ENCODE measurements around the gene CDH4. TPM values are rescaled to one million over a fixed set of nuclear protein-coding genes. Genes with fewer than 3 reads are reported as not detected.

CDH4 gene
- total and polyA plus RNA-seq, 2 of the 8 experiments (the other 6 are each of a cell fraction or from before 2014, with no cell fraction given): 4.3 to 7.9 TPM

DNA sequence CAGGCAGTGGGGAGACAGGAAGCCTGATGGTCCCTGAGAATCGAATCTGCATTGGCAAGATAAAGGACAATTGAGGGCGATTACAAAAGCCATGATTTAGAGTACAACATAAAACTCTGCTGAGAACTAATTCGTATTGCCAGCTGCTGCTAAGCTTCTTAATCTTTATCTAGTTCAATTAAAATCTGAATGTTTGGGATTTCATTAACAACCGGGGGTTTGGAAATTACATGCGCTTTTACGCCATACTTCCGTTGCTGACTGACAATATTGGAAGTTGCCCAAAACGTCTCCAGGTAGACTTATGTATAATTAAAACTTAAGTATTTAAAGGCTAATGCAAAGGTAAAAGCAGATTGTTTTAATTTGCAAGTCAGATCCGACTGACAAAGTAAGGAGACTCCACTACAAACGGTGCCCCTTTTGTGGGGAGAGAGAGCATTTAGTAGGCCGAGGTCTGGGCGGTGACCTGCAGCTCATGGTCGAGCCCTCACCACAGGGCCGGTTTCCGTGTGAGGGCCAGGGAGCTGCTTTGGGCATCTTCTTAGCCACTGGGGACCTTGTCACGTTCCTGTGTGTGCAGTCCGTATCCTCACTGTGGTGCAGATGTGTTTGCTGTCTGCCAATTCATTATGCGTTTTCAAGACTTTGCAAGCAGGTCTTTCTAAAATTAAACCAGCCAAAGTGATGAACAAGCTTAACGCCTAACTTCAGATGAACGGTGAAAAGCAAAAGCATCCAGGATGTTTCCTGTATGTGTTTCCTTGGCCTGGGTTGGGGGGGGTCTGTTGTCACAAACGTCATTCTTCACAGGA is 49.9 kb downstream of the CDH4 start:
- Histone ChIP-seq H2AFZ (ENCODE audit: low read length) (no peak overlapping the region), H4K91ac (replicated peaks; ENCODE audit: insufficient read length, low read length) (no peak overlapping the region), H3K56ac (replicated peaks; ENCODE audit: insufficient read length, low read depth, low read length) (no peak overlapping the region), H4K5ac (ENCODE audit: insufficient read length, low read depth, low read length) (no peak overlapping the region), H4K20me1 (replicated peaks in 1 of 2; ENCODE audit: control insufficient read depth in 1 of 2, insufficient read depth in 2 of 2, low read length in 2 of 2) (peaks cover 0 to 5% of the 10 kb centered on the region in 2 experiments), H3K23ac (ENCODE audit: insufficient read length) (no peak overlapping the region), H3K4me1 (replicated peaks in 1 of 4; ENCODE audit: control insufficient read depth in 3 of 4, insufficient read depth in 4 of 4, low read length in 3 of 4) (peaks cover 5 to 8% (median 6%) of the 10 kb centered on the region in 4 experiments; a peak in 6 of 7 replicates), H3K14ac (ENCODE audit: insufficient read length) (no peak overlapping the region), H3K18ac (ENCODE audit: extremely low read depth, low read length) (no peak overlapping the region), H3K27me3 (replicated peaks in 1 of 4; ENCODE audit: control insufficient read depth in 3 of 4, extremely low read depth in 1 of 4, insufficient read depth in 3 of 4, low read length in 3 of 4) (peaks cover 0 to 2% (median under 1%) of the 10 kb centered on the region in 4 experiments; a peak in 2 of 7 replicates), H2BK12ac (ENCODE audit: low read depth, low read length) (no peak overlapping the region), H3K4me2 (ENCODE audit: insufficient read depth in 1 of 2, low read depth in 2 of 2, low read length in 2 of 2) (no peak overlapping the region), H3K4ac (replicated peaks; ENCODE audit: insufficient read length, low read depth, low read length) (no peak overlapping the region), H3K36me3 (ENCODE audit: control insufficient read depth in 2 of 4, insufficient read depth in 4 of 4, low read length in 3 of 4) (no peaks in the 10 kb centered on the region), H4K8ac (ENCODE audit: extremely low read depth, insufficient read depth, low read length) (no peak overlapping the region), H3K79me1 (ENCODE audit: low read depth, low read length) (peaks cover 4% of the 10 kb centered on the region; the same call in 1 of the 2 replicates), H2BK5ac (ENCODE audit: low read depth, low read length) (no peak overlapping the region), H3K27ac (ENCODE audit: low read depth, low read length) (no peak overlapping the region), H2BK120ac (replicated peaks; ENCODE audit: low read depth, low read length) (no peak overlapping the region), H2AK5ac (ENCODE audit: low read depth, low read length) (0 out of 2 replicates have a peak overlapping the region, but pooled peaks have one; percentile 39), H3K9ac (replicated peaks in 1 of 4; ENCODE audit: extremely low read depth in 1 of 4, low read depth in 3 of 4, low read length in 3 of 4) (no peak overlapping the region; a peak in 1 of 7 replicates), H3K9me3 (ENCODE audit: insufficient read depth in 2 of 2, low read depth in 1 of 2, low read length in 1 of 2) (no peaks in the 10 kb centered on the region), H3K79me2 (ENCODE audit: control insufficient read depth in 1 of 2, insufficient read depth in 2 of 2, low read length in 2 of 2) (peaks cover 0 to 5% of the 10 kb centered on the region in 2 experiments; a peak in 1 of 4 replicates), H3K4me3 (ENCODE audit: extremely low read depth in 1 of 4, insufficient read depth in 2 of 4, low read depth in 3 of 4, low read length in 4 of 4) (no peak overlapping the region), H2BK20ac (ENCODE audit: low read length) (no peak overlapping the region), H3K23me2 (ENCODE audit: low read depth, low read length) (peaks cover 4% of the 10 kb centered on the region), H2BK15ac (ENCODE audit: low read length) (no peak overlapping the region)
- DNase-seq (ENCODE audit: low read depth in 1 of 2, low spot score in 2 of 2) (no peak), FAIRE-seq (no peak)
- no peak for TF ChIP-seq KDM5A (IDR thresholded peaks at IDR 0.05; ENCODE audit: low read length)
- no peak for TF ChIP-seq CHD1 (IDR thresholded peaks at IDR 0.05; ENCODE audit: low read depth, low read length)
- no peak for TF ChIP-seq CREB1 (IDR thresholded peaks at IDR 0.05)
- no peak for TF ChIP-seq POLR2AphosphoS5 (IDR thresholded peaks at IDR 0.05; ENCODE audit: low read depth, low read length)
- ChIA-PET POLR2A (ENCODE audit: partially characterized antibody) (interaction anchor here (1.1 kb wide), 1 partner anchor 12 kb away, joined by 4 read pairs; no protein-coding TSS in a partner anchor), CTCF (ENCODE audit: partially characterized antibody) (interaction anchor here (0.6 to 1.1 kb wide), 4 partner anchors 13 to 198 kb away, joined by 3 to 4 read pairs (median 3); no protein-coding TSS in a partner anchor)
- WGBS, 2 experiments (ENCODE audit: extremely low coverage in 1 of 2, insufficient coverage in 1 of 2, insufficient read length in 1 of 2, insufficient replicate concordance in 2 of 2, low coverage in 1 of 2, low lambda C conversion rate in 2 of 2, missing lambda C conversion rate in 1 of 2): 85% methylated on average over 21 of the region's 21 CpGs; no CpG with 5 or more reads in 1 of the 2 experiments

Measured in H1 (cell line).